HG02938 (cell line): ENCODE results near the gene SLC12A7.

Experiments
- ATAC-seq: cut with Tn5 transposase; IDR thresholded peaks from one replicate; pipeline ENCODE4 v1.9.1; 2021; ENCODE audit warnings: mild to moderate bottlenecking, moderate library complexity; ENCODE audit not compliant: unreplicated experiment

The SLC12A7 gene

DNA sequence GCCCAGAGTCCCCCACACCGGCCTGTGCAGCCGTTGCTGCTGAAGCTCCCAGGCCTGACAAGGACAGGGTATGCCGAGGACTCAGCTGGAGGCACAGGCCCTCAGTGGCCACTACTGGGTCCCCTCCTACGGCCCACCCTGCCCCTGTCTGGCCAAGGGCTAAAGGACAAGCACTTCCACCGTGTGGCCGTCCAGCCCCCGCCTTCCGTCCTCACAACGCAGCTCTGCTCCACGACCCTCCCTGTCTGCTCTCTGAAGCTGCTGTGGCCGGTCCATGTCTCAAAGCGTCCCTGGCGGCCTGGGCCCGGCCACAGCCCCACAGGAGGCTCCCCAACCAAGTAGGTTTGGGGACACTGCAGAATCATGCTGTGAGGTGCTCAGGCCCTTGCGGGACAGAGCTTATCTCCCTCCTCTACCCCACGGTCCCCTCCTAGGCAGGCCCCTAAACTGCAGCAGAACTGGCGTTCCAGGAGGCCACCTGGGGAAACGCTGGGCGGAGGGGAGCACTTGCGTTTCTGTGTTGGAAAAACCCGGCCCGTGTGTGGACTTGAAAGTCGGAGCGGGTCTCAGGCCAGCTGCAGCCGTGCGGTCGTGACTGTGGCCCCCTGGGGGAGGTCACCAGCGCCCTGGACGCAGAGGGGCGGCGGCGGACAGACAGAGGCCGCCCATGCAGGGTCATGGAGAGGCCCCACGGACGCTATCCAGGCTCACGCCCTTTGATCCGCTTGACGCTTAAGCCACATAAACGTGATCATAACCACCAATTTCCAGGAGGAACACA is 57.7 kb downstream of the SLC12A7 start:
- ATAC-seq, result no peak

- ATAC-seq, result no peak
Measured at GRCh38 chr5:1053391-1054017, 58.4 kb downstream of the SLC12A7 start.

DNA sequence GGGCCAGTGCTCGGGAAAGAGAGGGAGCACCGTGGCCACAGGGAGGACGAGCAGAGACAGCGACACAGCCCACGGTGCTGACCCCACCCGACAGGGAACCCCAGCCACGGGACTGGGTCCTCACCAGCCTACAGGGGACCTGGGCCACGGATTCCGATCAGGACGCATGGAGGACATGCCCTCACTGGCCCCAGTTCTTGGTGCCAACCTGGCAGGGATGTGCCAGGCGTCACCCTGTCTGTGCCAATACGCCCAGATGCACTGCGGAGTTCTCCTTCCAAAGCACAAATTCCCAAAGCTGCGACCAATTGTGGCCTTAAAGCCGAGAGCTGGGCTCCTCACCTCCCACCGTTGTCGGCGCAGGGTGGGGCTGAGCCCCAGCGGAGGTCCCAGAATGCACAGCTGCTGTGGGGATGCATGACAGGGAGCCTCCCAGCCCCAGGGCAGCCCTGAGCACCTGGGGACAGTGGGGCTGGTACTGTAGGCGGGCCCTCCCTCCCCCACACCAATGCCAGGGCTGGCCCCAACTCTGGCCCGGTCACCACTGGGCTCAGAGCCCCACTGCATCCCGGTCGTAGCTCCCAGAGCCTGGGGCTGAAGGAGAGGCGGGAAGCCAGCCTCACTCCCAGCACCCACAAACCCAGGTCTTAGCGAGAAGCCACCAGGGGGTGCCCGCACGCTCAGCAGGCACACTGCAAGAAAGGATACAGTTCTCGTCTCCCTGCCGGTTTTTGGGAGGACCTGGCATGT is 59.0 kb downstream of the SLC12A7 start:
- no peak for ATAC-seq

DNA sequence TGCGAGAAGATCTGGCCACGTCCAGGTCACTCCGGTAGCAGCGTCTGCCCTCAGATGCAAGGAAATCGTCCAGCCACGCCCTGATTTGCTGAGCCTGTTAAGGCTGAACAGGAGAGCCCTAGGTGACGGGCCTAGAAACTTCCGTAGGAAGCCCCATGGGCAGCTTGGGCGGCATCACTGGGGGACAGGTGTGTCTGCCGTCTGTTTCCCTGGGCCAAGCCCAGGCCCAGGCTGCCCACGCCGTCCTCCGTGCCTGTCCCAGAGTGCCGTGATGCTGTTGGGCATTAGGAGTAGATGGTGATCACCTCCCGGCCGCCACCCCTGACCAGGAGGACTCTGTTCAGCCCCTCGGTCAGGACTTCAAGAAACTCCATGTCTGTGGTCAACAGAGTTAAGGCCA is 59.8 kb downstream of the SLC12A7 start:
- ATAC-seq, result no peak

DNA sequence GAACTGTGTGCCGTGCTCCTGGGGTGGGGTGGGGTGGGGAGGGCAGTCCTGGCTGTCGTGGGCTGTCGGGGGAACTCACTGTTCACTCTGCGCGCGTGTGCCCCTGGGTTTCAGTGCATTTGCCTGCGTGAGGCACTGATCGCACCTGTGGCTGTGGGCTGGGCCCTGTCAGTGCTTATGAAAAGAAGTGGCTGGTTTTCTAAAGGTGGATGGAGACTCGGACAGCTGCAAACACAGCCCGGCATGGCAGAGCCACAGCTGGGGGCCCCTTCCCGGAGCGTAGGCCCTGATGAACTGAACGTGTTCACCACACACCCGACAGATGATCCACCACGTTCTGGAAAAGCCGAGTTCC is 60.5 kb downstream of the SLC12A7 start:
- no peak for ATAC-seq

DNA sequence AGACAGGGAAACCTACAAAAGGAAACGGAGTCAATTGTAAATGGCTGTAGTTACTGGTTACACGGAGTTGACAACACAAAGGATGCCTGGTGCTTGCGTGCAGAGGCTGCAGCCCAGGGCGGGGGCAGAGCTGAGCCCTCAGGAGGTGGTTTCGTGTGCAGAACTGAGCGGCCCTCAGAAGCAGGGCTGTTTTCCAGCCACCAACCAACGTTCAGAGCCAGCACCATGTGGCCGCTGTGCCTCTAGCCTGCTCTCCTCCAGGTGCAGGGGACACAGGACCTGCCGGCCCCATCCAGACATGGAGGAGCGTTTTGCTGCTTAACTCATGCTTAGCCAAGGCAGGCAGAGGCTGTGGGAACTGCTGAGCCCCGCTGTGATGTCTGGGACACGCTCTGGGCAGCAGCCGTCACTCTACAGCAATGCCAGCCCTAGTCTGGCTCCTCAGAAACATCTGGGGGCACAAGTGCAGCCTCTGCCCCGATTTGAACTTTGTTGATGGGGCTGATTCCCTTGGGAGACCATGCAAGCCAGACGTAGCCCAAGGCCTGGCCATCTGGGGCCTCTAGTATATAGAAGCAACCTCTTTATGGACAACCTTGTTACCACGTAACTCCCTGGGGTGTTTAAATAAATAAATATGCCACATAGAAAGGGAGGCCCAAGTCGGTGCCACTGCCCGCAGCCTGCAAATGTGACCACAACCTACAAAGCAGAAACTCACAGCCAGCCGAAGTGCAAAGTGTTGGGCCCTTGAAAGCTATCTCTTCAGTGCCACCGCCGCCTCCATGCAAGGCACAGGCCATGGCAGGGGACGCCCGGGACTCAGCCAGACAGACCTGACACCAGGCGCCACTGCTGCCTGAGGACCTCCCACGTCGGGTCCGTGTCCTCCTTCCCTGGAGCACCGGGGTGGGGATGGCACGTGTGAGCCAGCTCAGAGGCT is 61.2 kb downstream of the SLC12A7 start:
- no peak for ATAC-seq

DNA sequence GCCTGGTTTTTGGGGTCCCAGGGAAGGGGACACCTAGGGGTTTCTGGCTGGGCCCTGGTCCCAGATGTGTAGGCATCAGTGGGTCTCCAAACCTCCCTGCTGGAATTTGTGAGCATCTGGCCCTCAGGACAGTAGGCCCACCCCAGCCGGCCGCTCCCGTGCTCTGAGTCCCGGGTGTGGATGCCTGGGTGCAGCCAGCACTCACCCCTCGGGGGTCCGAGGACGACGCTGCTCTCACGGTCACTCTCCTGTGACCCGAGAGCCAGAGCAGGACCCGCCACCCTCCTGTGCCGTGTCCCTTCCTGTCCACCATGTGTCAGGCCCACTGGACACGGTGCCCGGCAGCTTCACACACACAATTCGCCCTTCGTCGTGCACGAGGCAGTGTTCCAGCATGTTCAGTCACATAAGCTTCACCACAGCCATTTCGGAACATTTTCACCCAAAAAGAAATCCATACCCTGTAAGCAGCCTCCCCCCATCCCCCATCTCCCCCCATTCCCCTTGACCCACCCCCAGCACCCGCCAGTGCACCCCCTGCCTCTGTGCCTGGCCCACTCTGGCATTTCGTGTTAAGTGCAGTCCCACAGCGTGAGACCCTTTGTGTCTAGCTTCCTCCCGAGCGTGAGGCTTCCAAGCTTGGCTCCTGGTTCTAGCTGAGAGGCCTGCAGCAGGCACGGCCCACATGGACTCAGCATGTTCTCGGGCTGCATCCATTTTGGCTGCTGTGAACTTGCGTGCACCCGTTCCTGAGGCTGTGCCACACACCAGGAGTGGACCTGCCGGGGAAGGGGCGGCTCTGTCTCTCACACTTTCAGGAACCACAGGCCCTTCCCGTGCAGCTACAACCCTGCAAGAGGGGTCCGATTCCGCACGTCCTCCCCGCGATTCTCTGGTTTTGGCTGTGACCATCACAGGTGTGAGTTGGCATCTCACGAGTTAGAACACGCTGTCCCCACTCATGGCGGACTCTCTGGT is 62.7 kb downstream of the SLC12A7 start:
- ATAC-seq, result no peak

GRCh38 chr5:1048162-1048721 is 63.6 kb downstream of the SLC12A7 start:
- no peak for ATAC-seq

GRCh38 chr5:1047332-1047965 is 64.4 kb downstream of the SLC12A7 start:
- no peak for ATAC-seq

DNA sequence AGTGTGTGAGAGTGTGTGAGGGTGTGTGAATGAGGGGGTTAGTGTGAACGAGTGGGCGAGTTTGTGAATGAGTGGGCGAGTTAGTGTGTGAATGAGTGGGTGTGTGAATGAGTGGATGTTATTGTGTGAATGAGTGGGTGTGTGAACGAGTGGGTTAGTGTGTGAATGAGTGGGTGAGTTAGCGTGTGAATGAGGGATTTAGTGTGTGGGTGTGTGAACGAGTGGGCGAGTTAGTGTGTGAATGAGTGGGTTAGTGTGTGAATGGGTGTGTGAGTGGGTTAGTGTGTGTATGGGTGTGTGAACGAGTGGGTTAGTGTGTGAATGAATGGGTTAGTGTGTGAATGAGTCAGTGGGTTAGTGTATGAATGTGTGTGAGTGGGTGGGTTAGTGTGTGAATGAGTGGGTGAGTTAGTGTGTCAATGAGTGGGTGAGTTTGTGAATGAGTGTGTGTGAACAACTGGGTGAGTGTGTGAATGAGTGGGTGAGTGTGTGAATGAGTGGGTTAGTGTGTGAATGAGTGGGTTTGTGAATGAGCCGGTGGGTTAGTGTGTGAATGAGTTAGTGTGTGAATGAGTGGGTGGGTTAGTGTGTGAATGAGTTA is 65.8 kb downstream of the SLC12A7 start:
- ATAC-seq, result no peak

DNA sequence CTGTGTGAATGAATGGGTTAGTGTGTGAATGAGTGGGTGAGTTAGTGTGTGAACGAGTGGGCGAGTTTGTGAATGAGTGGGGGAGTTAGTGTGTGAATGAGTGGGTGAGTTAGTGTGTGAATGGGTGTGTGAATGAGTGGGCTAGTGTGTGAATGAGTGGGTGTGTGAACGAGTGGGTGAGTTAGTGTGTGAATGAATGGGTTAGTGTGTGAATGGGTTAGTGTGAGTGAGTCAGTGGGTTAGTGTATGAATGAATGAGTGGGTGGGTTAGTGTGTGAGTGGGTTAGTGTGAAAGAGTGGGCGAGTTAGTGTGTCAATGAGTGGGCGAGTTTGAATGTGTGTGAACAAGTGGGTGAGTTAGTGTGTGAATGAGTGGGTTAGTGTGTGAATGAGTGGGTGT is 67.7 kb downstream of the SLC12A7 start:
- no peak for ATAC-seq

DNA sequence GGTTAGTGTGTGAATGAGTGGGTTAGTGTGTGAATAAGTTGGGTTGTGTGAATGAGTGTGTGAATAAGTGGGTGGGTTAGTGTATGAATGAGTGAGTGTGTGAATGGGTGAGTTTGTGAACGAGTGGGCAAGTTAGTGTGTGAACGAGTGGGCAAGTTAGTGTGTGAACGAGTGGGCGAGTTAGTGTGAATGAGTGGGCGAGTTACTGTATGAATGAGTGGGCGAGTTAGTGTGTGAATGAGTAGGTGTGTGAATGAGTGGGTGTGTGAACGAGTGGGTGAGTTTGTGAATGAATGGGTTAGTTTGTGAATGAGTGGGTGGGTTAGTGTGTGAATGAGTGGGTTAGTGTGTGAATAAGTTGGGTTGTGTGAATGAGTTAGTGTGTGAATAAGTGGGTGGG is 68.5 kb downstream of the SLC12A7 start:
- ATAC-seq, result no peak

- no peak for ATAC-seq
Measured at GRCh38 chr5:1042626-1043025, 69.2 kb downstream of the SLC12A7 start.

GRCh38 chr5:1041225-1042143 is 70.4 kb downstream of the SLC12A7 start:
- no peak for ATAC-seq

- ATAC-seq, result no peak
Measured at GRCh38 chr5:1040571-1040970, 71.3 kb downstream of the SLC12A7 start.

GRCh38 chr5:1039706-1040260 is 72.1 kb downstream of the SLC12A7 start:
- ATAC-seq, result no peak

DNA sequence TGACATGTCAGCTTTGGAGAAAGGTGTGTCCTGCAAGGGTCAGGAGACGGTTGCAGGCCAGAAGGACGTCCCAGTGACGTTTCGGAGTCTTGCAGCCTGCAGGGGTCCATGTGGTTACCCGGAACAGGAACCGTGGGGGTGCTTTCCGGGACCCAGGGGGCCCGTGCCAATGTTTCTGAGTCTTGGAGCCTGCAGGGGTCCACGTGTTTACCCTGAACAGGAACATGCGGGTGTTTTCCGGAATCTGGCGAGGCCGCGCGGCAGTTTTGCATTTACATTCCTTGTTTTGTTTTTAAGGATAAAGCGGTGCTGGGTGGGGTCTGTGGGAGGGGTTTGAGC is 72.7 kb downstream of the SLC12A7 start:
- no peak for ATAC-seq
